Heart left ventricle (tissue), 16 donors: Measurements from ENCODE around the gene PAM16. TPM values are rescaled to one million over a fixed set of nuclear protein-coding genes. Genes with fewer than 3 reads are reported as not detected.

Experiments
- ATAC-seq, 4 donors: fragments of 200-7000 bp; cut with Tn5 transposase; one replicate each; pipeline ENCODE4 v1.9.1; 2020 to 2022; ENCODE audit warnings: moderate library complexity in 4 of 4, mild to moderate bottlenecking in 3 of 4, moderate number of reproducible peaks in 1 of 4
- DNase-seq, 5 donors: peaks; one replicate each; pipeline ENCODE4 v3.0.0-alpha.2; 2020
- H3K27ac ChIP-seq, 12 donors: fragments of 200-600 bp; sonication (generic) in 4 of 12; one replicate each; pipeline versions ENCODE4 v1.5.0 to v1.8.0; 2016 to 2022; ENCODE audit warnings: mild to moderate bottlenecking in 2 of 12
- H3K27me3 ChIP-seq, 9 donors: fragments of 200-600 bp; sonication (generic) in 2 of 9; one replicate each; pipeline versions ENCODE4 v1.5.1 to v1.8.0; 2016 to 2022; ENCODE audit warnings: mild to moderate bottlenecking in 3 of 9
- H3K36me3 ChIP-seq, 9 donors: fragments of 200-600 bp; sonication (generic) in 2 of 9; one replicate each; pipeline versions ENCODE4 v1.5.0 to v1.8.0; 2018 to 2022; ENCODE audit warnings: mild to moderate bottlenecking in 2 of 9
- H3K4me1 ChIP-seq, 12 donors: fragments of 200-600 bp; sonication (generic) in 4 of 12; one replicate each; pipeline versions ENCODE4 v1.5.0 to v1.8.0; 2016 to 2022; ENCODE audit warnings: mild to moderate bottlenecking in 3 of 12
- H3K4me3 ChIP-seq, 12 donors: fragments of 200-600 bp; sonication (generic) in 4 of 12; one replicate each; pipeline versions ENCODE4 v1.5.0 to v1.8.0; 2017 to 2022; ENCODE audit warnings: mild to moderate bottlenecking in 9 of 12, moderate library complexity in 4 of 12
- H3K9me3 ChIP-seq, 12 donors: fragments of 200-600 bp; sonication (generic) in 4 of 12; one replicate each; pipeline versions ENCODE4 v1.5.0 to v1.8.0; 2016 to 2022; ENCODE audit warnings: mild to moderate bottlenecking in 1 of 12
- CTCF ChIP-seq, 12 donors: fragments of 200-600 bp; sonication (generic) in 4 of 12; IDR thresholded peaks; one replicate each; pipeline versions ENCODE4 v1.5.0 to v1.8.0; 2018 to 2022; ENCODE audit warnings: antibody characterized with exemption in 12 of 12, mild to moderate bottlenecking in 5 of 12
- POLR2A ChIP-seq, 2 donors: fragments of 450-650 bp; IDR thresholded peaks; one replicate each; pipeline ENCODE4 v1.6.1; 2017; ENCODE audit warnings: antibody characterized with exemption in 2 of 2, mild to moderate bottlenecking in 2 of 2, moderate library complexity in 2 of 2
- WGBS, 4 donors: extraction: QIAGEN DNeasy Blood & Tissue Kit in 2 of 4; methylation state at CpG; one replicate each; pipeline versions ENCODE4 v1.1.5 to v1.1.7; 2013 to 2018; 5-methylcytosine and 5-hydroxymethylcytosine counted together
- intact Hi-C, 10 donors: fragments of 100-400 bp; cut with DNase I; formaldehyde crosslinking; loops; one replicate each; pipeline versions ENCODE4 v1.11.1 to v1.14.2; 2022
- polyA plus RNA-seq, 2 donors: library from polyadenylated mRNA; stranded (reverse); fragments of 200-250 nt; gene quantifications; one replicate each; pipeline ENCODE4 v1.2.3, GENCODE V29; 2013
- total RNA-seq, 9 donors: library from RNA; depleted of rRNA in 2 of 9; stranded (reverse); fragments of >200 nt in 2 of 9; fragmentation: NEBNext Ultra II Directional in 3 of 9; extraction: Animal tissue kit (Norgen Biotek cat#: 25700) in 3 of 9; gene quantifications; one replicate each; pipeline versions ENCODE4 v1.1.0 to v1.2.4, GENCODE V29; 2016 to 2023
- donor health status: ischemic (EF 13 %, LVEDD 7.1; RV severe dilation, severe dysfunction).
- donor health status: healthy with polysubstance abuse.
- donor health status: DM: no; HTN: yes; CAD: no.
- donor health status: DM: no; HTN: no; CAD: no.
- donor health status: ischemic (EF 25% LVEDD 6.9; RV normal size, moderate dysfunction).
- donor health status: ischemic (EF 25% LVEDD 5.7; RV mildly dilated, moderate dysfunction).
- donor health status: healthy.
- donor health status: DM: yes; HTN: yes; CAD: no.
- donor health status: ischemic (EF 35%, LVEDD 5.7; RV mildly dilated, moderate dysfunction).
- donor health status: nonischemic (EF 11% LVEDD 7.7; RV severe dilation, severe dysfunction).
- donor health status: DM: yes; HTN: yes; CAD: no.
- donor health status: PGD.
- donor health status: ischemic (EF 29% LVEDD 5.4; RV normal size, mild dysfunction).
- donor health status: nonischemic (EF 23%, LVEDD 6.1; RV moderate dilation, normal function).

The PAM16 gene
- total and polyA plus RNA-seq, 11 donors, result 32.7 to 210 (median 65.0) TPM

GRCh38 chr16:4340443-4340842, 10.7 kb downstream of the PAM16 start:
- WGBS, 4 donors, result 80 to 88% (median 87%) methylated on average over 5 to 6 of the region's 6 CpGs
- intact Hi-C loops, result no loop called here
- Histone ChIP-seq H3K9me3 (no peaks in the 10 kb centered on the region), H3K4me1 (peaks cover 0 to 48% (median 23%) of the 10 kb centered on the region in 12 donors), H3K4me3 (no peak overlapping the region), H3K36me3 (peaks cover 0 to 60% (median 43%) of the 10 kb centered on the region in 9 donors), H3K27me3 (no peaks in the 10 kb centered on the region), H3K27ac (peak overlapping the region in 2 of 12 donors; percentile 14 to 33)
- TF ChIP-seq CTCF (IDR thresholded peaks at IDR 0.05), result no peak
- TF ChIP-seq POLR2A (IDR thresholded peaks at IDR 0.05), result no peak
- no peak for DNase-seq
- ATAC-seq, result no peak

GRCh38 chr16:4339909-4340308, 11.2 kb downstream of the PAM16 start:
- peaks cover 0 to 65% (median 48%) of the 10 kb centered on the region in 9 donors for H3K36me3 ChIP-seq

GRCh38 chr16:4339455-4339854, 11.7 kb downstream of the PAM16 start:
- Histone ChIP-seq H3K27ac (peak overlapping the region in 5 of 12 donors; percentile 13 to 45 (median 33)), H3K27me3 (no peaks in the 10 kb centered on the region)

More at GRCh38 chr16:4339909-4340308, 11.2 kb downstream of the PAM16 start:
- intact Hi-C loops, result loop anchor here in 3 of 10 donors (10.0 kb wide), 3 partner anchors 135 to 355 kb away; no protein-coding TSS in a partner anchor
- Histone ChIP-seq H3K27ac (peak overlapping the region in 5 of 12 donors; percentile 13 to 45 (median 33)), H3K9me3 (no peaks in the 10 kb centered on the region), H3K4me1 (peaks cover 0 to 48% (median 23%) of the 10 kb centered on the region in 12 donors), H3K4me3 (no peak overlapping the region), H3K27me3 (no peaks in the 10 kb centered on the region)
- DNase-seq, result peak in 1 of 5 donors; percentile 62
- peak in 3 of 4 donors; percentile 33 to 59 (median 43) for ATAC-seq
- TF ChIP-seq CTCF (IDR thresholded peaks at IDR 0.05), result peak in 1 of 12 donors; percentile 5
- no peak for TF ChIP-seq POLR2A (IDR thresholded peaks at IDR 0.05)
- 42 to 49% (median 45%) methylated on average over 10 to 14 of the region's 14 CpGs for WGBS, 4 donors

More at GRCh38 chr16:4339455-4339854, 11.7 kb downstream of the PAM16 start:
- Histone ChIP-seq H3K36me3 (peaks cover 0 to 69% (median 52%) of the 10 kb centered on the region in 9 donors), H3K4me1 (peaks cover 0 to 48% (median 23%) of the 10 kb centered on the region in 12 donors), H3K4me3 (no peak overlapping the region), H3K9me3 (no peaks in the 10 kb centered on the region)
- 69 to 72% (median 70%) methylated on average over 9 to 10 of the region's 10 CpGs for WGBS, 4 donors
- no peak for TF ChIP-seq POLR2A (IDR thresholded peaks at IDR 0.05)
- TF ChIP-seq CTCF (IDR thresholded peaks at IDR 0.05), result no peak
- intact Hi-C loops, result loop anchor here in 3 of 10 donors (10.0 kb wide), 3 partner anchors 135 to 355 kb away; no protein-coding TSS in a partner anchor
- no peak for ATAC-seq
- no peak for DNase-seq
